ENCODE results near the gene AFAP1L2.

AFAP1L2 gene

DNA sequence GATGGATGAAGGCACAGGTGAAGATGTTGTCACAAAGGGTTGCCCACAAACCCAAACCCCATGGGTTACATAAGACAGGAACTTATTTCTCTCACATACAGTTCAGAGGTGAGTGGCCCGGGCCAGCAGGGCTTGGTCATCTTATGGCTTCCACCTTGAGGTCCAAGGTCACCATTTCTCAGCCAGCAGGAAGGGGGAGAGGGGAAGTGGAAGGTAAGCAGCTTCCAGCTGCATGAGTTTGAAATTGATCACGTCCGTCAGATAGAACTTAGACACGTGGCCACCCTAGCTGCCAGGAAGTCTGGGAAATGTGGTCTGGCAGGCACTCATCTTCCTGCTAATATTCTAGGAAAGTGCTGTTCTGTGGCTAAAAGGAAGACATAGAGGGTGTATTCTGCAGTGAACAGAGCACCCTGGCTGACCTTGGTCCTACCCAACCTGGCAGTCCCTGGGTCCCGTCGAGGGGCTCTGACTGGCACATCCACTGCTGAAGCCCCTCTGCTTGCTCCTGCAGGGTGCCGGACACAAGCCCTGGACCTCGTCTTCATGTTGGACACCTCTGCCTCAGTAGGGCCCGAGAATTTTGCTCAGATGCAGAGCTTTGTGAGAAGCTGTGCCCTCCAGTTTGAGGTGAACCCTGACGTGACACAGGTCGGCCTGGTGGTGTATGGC, 115.7 kb downstream of the AFAP1L2 start:
- DNase-seq (ENCODE audit: low spot score), result no peak

DNA sequence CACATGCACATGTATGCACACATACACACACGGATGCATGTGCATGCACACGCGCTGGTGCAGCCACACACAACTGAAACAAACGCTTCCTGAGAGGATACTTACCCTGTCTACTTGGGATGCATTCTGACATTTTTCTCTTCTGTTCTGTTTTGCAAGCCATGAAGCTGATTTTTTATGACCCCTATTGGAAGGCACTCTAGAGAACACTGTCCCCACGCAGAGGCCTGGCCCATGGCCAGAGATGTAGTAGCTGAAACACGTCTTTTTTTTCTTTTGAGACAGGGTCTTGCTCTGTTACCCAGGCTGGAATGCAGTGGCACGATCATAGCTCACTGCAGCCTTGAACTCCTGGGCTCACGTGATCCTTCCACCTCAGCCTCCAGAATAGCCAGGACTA, 117.4 kb downstream of the AFAP1L2 start:
- no peak for DNase-seq (ENCODE audit: low spot score)

DNA sequence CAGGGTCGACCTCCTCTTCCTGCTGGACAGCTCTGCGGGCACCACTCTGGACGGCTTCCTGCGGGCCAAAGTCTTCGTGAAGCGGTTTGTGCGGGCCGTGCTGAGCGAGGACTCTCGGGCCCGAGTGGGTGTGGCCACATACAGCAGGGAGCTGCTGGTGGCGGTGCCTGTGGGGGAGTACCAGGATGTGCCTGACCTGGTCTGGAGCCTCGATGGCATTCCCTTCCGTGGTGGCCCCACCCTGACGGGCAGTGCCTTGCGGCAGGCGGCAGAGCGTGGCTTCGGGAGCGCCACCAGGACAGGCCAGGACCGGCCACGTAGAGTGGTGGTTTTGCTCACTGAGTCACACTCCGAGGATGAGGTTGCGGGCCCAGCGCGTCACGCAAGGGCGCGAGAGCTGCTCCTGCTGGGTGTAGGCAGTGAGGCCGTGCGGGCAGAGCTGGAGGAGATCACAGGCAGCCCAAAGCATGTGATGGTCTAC, 118.3 kb downstream of the AFAP1L2 start:
- DNase-seq (ENCODE audit: low spot score), result no peak

DNA sequence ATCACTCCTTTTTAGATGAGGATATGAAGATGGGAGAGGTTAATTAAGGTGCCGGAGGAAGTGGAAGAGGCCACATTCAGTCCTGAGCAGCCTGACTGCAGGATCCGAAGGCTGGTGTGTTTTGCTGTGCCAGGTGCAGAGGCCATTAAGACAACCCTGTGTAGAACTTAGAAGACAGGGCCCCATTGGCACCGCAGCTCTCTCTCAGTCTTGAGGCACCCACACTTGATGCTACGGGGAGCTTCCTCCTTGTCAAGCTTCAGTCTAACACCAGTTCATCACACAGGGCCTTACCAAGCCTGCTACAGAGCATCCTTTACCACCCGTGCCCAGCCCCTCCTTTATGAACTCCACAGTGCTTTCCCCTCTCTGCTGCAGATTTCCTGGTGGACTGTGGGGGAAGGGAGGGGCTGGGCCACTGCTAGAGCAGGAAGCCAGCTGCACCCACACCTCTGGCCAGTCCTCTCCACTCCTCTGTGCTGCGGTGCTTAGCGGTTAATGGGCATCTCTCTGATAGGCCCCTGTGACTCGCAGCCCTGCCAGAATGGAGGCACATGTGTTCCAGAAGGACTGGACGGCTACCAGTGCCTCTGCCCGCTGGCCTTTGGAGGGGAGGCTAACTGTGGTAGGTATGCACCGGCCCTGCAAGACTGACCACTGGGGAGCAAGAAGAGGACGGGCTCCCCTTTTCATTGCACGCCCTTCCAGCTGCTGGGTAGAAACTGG, 119.8 kb downstream of the AFAP1L2 start:
- no peak for DNase-seq (ENCODE audit: low spot score)

DNA sequence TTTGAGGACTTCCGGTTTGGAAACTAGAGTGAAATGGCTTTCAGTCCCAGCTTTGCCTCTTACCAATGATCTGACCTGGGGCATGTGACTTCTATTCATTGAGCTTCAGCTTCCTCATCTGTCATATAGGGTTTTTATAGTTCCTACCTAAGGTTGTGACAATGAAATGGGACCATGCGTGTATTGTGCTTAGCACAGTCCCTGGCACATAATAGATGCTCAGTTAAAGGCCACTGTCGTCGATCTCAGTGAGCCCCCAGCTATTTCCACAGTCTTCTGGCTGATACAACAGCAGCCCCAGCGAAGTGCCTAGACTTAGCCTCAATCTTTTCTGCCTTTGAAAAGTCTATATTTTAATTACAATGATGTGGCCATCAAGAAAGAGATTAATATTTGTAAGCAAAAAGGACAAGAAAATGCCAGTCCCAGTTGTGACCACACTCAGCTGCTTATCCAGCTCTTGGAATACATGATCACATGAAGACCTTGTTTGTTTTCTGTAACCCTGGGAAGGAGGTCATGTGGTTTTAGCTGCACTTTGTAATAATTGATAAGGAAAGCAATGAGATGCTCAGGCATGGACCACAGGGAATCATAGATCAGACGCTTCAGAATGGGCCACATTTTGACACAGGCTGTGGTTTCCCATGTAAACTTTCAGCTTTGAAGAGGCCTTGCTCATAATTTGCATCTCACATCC, 120.6 kb downstream of the AFAP1L2 start:
- DNase-seq (ENCODE audit: low spot score), result no peak

DNA sequence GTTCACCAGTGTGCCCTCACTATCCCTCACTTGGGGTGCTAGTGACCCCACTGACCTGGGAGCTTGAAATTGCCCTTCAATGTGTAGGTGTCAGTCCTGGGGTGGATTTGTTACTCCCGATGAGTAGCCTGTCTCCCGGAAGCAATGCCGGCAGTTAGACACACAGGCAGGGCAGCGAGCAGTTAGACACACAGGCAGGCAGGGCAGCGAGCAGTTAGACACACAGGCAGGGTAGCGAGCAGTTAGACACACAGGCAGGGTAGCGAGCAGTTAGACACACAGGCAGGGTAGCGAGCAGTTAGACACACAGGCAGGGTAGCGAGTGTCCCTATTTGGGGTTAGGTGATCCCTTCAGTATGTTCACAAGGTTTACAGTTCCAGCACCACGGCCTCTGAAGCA, 121.2 kb downstream of the AFAP1L2 start:
- no peak for DNase-seq (ENCODE audit: low spot score)

DNA sequence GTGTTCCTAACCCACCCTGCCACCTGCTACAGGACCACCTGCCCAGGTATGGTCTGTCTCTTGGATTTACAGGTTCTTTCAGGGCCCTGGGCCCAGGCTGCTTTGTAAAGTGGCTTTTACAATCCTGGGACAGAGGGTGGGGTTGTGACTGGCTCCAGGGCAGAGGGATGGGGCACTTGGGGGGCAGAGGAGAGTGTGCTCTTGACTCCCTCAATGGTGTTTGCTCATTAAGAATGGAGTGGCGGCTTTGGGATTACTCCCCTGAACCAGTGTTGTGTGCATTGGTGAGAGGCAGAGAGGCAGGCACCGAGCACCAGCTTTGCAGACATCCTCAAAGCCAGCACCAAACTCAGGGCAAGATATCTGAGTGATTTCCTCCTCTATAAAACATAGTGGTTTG, 121.8 kb downstream of the AFAP1L2 start:
- no peak for DNase-seq (ENCODE audit: low spot score)

DNA sequence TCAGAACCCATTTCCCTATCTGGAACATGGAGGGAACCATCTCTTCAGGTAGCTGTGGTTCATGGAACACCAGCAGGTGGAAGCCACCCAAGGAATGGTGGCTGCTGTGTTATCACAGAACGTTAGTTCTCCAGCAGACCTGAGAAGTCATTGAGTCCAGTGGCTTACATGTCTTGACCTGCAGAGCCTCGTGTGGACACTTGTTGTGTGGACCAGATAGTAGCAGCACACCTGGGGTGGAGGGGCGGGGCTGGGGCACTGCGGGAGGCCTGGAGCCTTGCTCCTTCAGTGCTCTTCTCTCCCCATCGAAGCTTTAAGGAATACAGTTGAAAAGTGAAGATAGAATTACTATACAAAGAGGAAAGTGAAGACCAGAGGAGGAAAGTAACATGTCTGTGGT, 122.8 kb downstream of the AFAP1L2 start:
- DNase-seq (ENCODE audit: low spot score), result no peak

DNA sequence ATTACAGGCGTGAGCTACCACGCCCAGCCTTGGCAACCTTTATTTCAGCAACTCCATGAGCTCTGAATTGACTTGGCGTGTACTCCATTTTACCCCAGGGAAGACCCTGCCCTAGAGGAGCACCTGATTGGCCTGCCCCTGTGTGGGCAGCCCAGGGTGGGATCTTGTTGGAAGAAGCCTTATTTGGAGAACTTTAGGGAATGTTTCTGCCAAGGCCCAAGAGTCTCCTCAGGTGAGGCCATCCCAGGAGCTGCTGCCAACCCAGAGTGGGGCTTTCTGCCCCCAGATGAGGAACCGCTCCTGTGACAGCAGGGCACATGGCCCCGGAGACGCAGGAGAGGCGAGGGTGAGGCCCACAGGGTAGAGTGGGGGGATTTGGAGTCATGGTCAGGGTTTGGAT, 123.3 kb downstream of the AFAP1L2 start:
- no peak for DNase-seq (ENCODE audit: low spot score)

DNA sequence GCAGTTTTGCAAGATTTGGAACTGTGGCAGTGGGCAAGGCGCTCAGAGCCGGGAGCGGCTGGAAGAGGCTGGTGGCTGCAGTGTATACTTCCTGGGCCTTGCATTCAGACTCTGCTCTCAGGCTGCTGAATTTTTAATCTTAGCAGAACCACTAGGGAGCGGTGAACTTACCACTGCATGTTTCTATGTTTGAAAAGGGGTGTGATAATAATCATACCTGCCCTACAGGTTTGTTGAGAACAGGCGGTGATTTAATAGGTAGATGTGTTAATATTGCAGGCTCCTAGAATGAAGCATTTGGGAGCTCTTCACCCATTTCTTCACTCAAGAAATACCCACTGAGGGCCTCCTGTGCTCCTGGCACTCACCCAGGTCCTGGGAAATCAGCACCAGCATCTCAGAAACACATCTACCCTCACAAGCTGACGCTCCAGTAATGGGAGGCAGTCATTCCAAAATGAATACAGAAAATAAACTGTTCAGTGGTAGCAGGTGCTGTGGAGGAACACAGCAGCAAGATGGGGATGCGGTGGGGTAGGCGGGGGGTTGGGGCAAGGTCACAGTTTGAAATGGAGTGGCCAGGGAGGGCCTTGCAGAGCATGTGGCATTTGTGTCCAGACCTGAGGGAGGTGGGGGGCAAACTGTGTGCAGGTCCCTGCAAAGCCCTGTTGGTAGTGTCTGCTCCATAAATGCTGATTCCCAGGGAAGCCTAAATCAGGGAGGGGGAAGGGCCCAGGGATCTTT, 124.2 kb downstream of the AFAP1L2 start:
- DNase-seq (ENCODE audit: low spot score), result no peak

DNA sequence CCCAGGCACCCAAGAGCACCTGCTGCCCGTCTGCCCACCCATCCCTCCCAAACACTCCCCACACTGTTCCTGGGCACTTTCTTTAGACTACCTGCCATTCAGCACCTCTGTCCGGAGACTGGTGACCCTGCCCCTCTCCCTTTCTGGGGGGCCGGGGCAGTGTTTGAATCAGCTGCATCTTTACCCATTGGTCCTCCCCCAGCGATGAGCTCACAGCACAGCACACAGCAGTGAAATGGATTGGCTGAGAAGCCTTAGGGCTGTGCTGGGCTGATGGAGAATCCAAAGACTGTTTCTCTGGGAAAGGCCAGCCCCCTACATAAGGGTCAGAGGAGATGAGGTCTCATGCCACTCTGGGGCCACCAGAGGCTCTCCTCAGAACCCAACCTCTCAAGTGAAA, 125.0 kb downstream of the AFAP1L2 start:
- no peak for DNase-seq (ENCODE audit: low spot score)

DNA sequence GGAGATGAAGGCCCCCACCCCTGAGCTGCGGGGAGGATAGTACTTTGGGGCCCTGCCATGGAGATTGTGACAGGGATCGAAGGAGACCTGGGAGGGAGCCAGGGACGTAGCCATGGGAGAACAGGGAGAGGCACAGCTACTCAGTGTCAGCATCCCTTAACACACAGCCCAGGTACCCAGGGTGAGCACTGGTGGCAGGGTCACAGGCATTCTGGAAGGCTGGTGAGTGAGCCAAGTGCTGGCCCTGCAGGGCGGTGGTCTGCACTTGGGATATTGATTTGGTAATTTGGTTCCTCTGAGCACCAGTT, 125.5 kb downstream of the AFAP1L2 start:
- DNase-seq (ENCODE audit: low spot score), result no peak

DNA sequence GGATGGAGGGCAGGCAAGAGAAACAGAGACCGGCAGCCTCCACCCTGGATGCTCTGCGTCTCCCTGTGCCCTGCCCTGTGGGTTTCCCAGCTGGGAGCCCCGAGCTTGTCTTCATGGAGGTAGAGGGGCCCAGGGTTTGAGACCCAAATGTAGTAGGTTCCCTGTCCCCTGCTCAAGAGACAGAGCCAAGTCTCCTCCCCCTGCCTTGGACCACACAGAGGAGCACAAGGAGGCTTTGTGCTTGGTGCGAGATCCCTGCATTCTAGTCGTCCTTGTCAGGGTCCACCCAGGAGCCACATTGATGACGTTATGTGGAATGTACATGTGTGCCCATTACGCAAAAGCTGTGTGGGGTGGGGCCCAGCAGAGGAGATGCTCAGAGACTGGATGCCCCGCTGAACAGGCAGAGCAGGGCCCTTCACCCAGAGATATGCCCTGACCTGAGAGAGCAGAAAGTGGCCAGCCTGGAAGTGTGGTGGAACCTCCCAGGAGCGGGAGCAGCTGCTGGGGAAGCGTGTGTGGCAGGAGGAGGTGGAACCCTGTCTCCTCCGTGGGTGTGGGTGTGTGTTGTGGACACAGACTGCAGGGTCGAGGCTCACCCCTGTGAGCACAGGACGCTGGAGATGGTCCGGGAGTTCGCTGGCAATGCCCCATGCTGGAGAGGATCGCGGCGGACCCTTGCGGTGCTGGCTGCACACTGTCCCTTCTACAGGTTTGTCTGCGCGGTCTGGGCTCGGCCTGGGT, 126.0 kb downstream of the AFAP1L2 start:
- DNase-seq (ENCODE audit: low spot score), result no peak

DNA sequence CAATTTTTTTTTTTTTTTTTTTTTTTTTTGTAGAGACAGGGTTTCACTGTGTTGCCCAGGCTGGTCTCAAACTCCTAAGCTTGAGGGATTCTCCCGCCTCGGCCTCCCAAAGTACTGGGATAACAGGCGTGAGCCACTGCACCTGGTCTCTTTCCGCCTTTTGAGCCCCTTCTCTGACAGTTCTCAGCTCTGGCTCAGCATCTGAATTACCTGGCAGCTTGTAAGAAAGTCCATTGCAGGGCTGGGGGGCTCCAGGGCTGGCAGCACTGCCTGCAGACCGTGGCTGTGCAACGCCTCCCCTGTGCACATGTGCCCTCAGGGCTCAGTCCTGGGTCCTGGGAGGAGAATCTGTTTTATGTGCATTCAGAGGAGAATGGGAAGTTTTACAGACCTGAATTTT, 127.6 kb downstream of the AFAP1L2 start:
- DNase-seq (ENCODE audit: low spot score), result no peak

DNA sequence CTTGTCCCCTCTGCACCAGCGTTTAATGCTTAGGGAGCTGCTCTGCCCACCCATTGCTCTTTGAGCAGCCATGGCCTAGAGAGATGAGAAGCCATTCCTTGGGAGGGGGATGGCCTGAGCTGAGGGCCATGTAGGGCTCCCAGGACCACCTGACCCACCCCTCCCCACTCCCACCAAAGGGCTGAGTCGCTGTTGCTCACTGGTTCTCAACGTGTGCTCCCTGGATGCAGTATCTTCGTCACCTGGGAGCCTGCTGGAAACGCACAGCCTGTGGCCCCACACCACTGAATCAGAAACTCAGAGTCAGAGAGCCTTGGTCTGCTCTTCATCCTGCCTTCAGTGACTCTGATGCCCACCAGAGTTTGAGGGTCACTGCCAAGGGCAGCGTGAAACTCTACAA, 128.2 kb downstream of the AFAP1L2 start:
- no peak for DNase-seq (ENCODE audit: low spot score)

DNA sequence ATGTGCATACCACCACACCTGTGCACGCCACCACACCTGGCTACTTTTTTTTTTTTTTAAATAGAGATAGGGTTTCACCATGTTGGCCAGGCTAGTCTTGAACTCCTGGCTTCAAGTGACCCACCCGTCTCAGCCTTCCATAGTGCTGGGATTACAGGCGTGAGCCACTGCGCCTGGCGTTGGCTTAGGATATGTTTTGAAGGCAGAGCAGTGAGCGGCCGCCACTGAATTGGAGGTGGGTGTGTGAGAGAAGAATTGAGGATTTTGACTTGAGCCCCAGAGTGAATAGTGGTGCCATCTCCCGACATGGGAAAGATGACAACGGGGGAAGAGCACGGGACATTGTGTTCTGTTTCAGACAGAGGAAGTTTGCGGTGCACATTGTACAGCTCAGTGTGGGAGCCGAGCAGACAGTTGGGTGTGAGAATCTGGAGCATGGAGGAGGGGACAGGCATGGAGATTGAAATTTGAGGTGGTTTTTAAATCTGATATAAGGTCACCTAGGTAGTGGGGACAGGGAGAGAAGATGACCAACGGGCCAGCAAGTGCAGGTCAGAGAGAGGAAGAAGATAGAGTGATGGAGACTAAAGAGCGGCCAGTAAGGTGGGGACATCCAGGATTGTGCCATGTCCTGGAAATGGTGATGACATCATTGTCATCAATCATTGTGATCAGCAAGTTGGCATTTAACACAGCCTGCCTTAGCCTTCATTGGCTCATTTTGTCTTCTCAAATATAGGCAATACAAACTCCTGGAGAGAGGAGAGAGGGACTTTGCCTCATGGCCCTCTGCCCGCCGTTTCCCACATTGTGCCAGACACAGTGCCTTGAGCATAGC, 129.5 kb downstream of the AFAP1L2 start:
- DNase-seq (ENCODE audit: low spot score), result no peak

DNA sequence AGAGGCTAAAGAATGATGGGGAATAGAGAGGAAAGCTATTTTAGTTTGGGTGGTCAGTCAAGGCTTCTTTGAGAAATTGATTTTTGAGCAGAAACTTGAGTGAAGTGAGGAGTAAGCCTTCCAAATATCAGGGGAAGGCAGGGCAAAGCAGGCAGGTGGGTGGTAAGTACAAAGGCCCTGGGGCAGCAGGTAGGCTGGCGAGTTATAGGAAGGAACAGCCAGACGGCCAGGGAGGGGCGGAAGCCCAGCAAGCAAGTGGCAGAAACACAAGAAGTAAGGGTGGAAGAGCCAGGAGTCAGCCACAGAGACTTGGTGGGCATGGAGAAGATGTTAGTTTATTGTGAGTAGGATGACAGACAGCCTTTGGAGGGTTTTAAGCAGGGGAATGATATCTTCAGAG, 130.4 kb downstream of the AFAP1L2 start:
- DNase-seq (ENCODE audit: low spot score), result no peak

DNA sequence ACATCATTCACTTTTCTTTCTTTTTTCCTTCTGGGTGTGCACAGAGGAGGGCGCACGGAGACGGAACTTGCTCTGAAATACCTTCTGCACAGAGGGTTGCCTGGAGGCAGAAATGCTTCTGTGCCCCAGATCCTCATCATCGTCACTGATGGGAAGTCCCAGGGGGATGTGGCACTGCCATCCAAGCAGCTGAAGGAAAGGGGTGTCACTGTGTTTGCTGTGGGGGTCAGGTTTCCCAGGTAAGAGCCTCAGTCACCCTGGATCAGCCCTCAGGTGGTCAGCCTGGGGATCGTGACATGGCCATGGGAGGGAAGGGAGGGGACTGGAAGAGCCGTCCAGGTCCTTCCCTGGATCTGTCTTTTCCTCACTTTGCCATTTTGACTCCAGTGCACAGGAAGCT, 131.6 kb downstream of the AFAP1L2 start:
- no peak for DNase-seq (ENCODE audit: low spot score)

DNA sequence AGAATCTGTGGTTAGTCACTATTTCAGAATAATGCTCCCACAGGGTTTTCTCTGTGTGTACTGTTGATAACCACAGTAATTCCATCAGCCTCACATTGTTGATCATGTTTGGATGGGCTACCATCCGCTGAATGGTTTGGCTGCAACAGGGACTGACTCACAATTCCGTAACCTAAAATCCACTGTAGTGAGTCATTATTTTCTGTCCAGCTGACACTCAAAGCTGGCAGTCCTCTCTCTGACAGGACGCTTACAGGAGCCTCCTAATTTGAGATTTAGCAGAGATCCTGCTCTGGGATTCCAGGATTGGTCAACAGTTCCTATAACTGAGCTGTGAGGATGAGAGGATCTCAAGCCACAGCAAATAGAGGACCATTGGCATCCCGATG, 132.5 kb downstream of the AFAP1L2 start:
- no peak for DNase-seq (ENCODE audit: low spot score)

DNA sequence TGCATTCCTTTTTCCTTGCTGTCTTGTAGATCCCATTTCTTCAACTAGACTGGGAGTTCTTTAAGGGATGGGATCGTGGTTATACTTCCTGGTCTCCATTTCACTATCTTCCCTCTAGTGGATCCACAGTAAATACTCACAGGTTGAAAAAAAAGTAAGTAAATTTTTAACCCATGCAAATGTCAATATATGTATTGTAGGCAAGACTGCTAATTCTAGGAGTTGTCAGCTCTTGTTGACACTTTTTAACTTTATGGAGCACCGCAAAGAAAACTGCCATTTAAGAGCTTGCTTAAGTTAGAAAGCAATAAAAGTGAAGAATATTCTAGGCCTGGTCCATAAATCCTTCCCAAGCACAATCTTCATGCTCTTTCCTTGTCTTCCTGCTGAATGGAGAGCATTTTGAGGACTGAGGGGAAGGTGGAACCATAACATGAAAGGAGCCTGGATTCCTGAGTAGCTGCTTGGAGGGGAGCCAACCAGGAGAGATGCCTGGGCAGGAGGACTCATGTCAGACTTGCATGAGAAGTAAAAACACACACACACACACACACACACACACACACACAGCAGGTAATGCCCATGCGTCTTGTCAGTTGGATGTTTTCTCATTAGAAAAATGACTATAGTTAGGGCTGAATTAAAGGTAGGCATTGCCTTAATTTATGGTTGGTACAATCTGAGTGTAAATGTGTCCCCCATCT, 133.1 kb downstream of the AFAP1L2 start:
- DNase-seq (ENCODE audit: low spot score), result no peak

Data from D341Med (cell line).